Testis (tissue), 2 donors: Measurements from ENCODE around the gene NDFIP1.

Experiments used
- POLR2A ChIP-seq: fragments of 450-650 bp; IDR thresholded peaks from one replicate; pipeline ENCODE4 v1.6.1; 2017; ENCODE audit warnings: antibody characterized with exemption, mild to moderate bottlenecking, moderate library complexity
- TF ChIP-seq, protein P1 (sequence below), 3 experiments: fragments of 450-650 bp in 2 of 3; fragments of 200-600 bp in 1 of 3; sonication (generic) in 1 of 3; IDR thresholded peaks; one replicate each; pipeline ENCODE4 v1.5.1; 2016 to 2019; ENCODE audit warnings: antibody characterized with exemption in 3 of 3, mild to moderate bottlenecking in 2 of 3, moderate library complexity in 1 of 3

DNA sequence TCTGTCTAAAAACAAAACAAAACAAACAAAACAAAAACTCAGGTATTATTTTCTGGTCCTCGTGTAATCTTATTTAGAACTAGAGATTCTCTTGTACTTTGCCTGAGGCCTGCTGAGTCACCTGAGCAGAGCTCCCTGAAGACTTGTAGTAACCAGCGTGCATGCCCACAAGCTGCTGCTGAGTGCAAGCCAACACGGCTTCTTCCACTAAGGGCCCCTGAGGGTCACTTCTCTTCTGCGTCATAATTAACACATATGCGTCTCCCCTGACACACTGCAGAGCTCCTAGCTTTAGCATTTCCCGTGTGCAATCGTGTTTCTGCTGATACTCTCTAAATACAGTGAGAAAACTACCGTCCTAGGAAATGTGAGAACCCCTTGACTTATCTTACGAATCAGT is 10.9 kb upstream of the NDFIP1 start:
- TF ChIP-seq, protein P1, sequence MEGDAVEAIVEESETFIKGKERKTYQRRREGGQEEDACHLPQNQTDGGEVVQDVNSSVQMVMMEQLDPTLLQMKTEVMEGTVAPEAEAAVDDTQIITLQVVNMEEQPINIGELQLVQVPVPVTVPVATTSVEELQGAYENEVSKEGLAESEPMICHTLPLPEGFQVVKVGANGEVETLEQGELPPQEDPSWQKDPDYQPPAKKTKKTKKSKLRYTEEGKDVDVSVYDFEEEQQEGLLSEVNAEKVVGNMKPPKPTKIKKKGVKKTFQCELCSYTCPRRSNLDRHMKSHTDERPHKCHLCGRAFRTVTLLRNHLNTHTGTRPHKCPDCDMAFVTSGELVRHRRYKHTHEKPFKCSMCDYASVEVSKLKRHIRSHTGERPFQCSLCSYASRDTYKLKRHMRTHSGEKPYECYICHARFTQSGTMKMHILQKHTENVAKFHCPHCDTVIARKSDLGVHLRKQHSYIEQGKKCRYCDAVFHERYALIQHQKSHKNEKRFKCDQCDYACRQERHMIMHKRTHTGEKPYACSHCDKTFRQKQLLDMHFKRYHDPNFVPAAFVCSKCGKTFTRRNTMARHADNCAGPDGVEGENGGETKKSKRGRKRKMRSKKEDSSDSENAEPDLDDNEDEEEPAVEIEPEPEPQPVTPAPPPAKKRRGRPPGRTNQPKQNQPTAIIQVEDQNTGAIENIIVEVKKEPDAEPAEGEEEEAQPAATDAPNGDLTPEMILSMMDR (IDR thresholded peaks at IDR 0.05), result no peak
- TF ChIP-seq POLR2A, result no peak
